HG03025 (cell line): Measurements from ENCODE around the gene PANX1.

Experiments
- ATAC-seq: cut with Tn5 transposase; IDR thresholded peaks from one replicate; pipeline ENCODE4 v1.9.1; 2021; ENCODE audit warnings: mild to moderate bottlenecking, moderate library complexity; ENCODE audit not compliant: unreplicated experiment, low FRiP score

Gene PANX1

DNA sequence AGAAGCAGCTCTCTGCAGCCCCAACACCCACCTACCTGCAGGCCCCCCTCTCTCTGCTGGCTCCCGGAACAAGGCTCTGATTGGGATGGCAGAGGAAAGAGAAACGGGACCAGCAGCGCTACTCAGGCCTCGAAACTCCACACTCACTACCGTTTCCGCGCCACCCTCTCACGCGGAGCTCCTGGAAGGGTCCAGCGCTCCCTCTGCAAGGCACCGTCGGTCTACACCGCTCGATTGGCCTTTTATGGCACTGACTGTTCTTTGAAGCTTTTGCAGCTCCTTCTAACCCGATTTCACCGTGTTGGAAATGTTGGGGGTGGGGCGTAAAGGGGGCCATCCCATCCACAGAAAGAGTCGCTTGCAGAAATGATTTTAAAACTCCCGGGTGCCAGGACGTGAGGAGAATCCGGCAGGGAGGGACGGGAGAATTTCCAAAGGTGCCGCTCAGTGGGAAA, 323 bp upstream of the PANX1 start:
- peak; percentile 26 for ATAC-seq

DNA sequence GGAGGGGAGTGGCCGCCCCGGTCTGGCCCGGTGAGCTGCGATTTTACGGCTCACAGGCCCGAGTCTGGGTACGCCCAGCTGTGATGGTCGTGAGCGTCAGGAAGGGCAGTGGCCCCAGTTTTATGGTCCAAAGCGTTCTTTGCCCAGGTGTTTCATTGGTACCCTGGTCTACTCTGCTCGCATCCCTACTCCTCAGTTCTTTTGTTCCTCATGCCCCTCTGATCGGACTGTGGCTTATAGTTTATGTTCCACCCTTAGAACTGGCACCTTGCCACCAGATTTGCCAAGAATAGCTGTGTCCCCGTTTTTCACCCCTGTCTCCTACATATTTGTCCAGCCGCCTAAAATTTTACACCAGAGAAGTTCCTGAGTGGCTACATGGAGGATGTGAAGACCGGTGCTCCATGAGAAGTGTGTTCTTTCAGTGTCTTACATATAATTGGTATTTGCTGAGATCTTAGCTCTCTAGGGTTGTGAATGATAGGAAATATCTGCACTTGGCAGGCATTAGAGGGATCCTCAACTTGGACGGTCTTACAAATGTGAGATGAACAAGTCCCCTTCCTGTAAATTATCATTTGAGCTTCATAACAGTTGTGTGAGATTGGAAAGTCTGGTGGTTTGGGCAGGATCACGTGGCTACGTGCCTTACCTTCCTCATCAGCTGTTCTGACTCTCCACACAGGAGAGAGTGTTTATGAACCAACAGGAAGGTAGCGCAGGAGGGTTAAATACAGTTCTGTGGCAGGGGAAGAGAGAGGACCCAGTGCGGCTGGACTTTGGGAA, 1.1 kb downstream of the PANX1 start:
- no peak for ATAC-seq

DNA sequence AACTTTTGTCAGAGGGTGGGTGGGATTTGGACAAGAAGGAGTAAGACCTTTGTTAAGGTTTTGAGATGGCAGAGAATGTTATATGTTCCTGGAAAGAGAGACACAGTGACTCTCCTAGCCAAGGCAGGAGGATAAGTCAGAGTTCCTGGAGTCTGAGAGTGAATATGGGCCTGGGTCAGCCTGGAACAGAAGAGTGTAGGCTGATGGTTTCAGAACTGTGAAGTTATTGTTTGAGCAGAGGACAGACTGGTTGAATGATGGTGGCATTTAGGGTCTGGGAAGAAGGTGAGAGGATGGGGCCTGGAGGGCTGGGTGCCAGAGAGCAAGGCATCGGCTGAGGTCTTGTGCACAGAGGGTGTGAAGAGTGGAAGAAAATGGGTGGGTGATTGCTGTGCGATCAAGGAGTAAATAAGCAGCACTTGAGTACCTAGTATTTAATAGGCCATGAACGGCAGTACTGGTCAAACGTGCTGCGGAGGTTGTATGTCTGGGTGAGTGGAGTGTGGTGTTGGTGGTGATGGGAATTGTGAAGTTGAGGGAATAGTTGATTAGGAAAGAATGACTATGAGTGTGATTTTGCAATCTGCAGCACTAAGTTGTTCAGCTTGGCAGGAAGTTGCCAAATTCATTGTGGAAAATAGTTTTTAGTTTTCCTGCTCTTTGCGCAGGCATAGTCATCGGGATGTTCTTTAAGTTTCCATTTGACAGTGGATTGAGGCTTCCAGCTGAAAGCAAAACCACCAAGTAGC, 1.8 kb downstream of the PANX1 start:
- ATAC-seq = no peak

DNA sequence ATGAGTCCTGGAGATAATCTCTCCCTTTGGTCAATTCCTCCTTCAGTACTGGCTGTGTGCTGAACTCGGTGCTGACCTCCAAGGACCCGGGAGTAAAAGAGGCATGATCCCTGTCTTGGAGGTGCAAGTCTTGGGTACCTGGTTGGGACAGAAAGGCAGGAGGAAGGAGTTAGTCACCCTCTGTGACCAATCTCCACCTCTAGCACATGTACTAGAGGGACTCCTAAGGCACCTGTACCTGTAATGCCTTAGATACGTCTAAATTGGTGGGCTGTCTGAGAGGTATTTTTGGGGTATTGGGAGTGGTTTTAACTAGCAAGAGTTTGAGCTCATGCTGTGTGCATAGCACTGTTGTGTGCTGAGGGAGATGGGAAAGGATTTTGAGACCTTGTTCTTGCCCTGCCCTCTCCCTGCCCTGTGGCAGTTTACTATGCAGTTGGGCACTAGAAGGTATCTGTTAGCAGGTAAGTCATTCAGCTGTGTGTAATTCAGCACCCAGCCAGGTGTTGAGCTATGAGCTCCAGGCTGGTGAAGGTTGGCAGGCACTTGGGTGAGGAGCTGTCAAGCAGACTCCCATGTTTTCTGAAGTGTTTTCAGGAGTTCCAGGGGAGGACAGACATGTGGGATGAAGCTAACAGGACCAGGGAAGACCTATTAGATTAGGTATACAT, 2.5 kb downstream of the PANX1 start:
- no peak for ATAC-seq

DNA sequence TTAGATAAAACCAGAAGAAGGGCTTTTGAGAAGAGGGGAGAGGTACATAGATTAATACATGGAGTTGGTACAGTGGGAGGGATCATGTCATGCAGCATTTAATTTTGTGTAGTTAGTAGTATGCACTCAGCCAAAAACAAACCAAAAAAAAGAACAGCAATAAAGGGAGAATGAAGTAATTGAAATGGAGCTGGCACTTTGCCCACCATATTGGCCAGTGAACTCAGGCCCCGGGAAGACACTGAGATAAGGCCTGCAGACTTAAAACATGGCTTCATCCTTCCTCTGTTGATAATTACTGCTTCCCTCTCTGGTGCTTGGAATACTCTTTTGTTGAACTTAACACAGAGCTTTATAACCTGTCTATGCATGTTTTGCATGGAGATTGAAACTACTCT, 3.1 kb downstream of the PANX1 start:
- no peak for ATAC-seq

DNA sequence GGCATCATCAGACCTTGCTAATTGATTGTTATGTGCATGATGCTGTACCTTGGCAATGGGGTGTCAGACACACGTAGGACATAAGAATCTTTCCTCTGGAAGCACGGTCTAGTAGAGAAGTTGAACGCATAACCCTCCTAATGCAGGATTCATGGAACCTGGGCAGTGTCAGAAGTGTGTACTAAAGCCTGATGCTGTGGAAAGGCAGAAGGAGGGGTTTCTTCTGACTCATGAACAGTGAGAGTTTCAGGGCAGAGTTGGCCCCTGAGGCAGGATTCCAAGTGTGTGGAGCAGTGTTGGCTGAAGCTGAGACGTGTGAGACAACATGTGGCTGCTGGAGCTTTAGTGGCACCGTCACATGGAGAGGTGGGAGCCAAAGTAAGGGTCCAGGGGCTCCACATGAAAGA, 3.5 kb downstream of the PANX1 start:
- ATAC-seq = no peak

DNA sequence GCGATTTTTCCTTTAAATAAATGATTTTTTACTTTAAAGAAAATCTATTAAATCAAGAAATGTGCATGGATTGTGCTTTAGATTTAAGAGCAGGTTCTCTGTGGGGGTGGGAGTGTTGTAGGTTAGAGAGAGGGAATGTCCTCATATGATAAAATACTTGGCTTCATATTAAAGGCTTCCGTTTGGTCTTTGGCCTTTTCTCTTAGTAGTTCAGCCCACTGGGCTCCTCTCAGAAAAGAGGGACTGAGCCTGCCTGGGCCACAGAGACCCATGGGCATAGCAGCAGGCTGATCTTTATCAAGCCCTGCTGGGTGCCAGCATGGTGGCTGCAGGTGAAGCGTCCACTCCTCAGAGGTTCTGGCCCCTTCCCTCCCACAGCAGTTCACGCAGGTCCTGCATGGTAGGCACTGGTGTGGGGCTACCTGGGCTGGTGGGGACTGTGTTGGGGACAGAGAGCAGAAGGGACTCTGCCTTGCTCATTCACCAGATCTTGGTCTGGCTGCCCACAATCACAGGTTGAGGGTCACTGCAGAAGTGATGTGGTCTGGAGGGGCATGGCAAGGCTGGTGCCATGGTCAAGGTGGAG, 4.3 kb downstream of the PANX1 start:
- no peak for ATAC-seq

DNA sequence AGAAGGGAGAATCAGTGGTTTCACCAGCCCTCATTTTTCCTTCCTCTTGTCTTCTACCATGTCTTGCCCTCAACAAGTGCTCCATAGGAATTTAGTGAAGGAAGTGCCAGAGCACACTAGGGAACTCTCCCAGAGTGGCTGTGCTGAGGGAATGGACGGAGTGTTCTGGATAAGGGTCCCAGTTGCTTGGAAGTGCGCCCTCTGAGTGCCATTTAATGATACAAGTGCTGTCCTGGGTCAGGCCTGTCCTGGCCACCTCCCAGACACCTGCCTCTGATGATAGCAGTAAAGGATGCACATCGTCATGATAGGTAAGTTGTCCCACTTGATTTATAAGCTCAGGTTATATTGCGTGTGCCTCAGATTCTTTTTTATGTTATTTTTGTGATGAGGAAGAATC, 5.1 kb downstream of the PANX1 start:
- ATAC-seq = no peak

DNA sequence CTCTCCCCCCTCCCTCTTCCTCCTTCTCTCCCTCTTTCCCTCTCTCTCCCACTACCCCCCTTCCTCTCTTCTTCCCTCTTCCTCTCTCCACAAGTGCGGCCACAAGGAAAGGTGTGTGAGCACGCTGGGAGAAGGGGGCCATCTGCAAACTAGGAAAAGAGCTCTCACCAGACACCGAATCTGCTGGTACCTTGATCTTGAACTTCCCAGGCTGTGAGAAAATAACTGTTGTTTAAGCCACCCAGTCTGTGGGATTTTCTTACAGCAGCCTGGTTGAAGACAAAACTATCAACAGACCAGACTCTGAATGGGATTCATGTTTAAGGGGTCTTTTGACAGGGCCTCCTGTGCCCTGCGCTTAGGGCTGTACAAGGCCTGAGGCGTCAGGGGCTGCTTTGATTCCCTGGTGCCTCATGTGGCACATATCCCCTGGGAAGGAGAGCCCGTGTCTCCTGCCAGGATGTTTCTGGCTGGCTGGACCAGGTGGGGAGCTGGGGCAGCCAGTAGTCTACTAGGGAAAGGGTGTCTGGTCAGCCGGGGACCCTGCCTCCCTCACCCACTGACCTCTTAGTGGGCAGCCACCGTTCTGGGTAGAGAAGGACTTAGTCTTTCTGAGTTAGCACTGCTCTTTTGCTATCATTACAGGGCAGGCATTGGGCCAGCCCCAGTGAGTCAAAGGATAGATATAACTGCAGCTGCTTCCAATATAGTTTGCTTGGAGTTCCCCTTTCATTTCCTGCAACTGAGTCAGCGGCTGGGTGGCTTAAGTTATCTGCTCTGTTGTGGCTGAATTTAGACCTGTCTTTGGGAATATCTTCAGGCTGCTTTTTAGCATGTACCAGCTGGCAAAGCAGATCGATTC, 6.2 kb downstream of the PANX1 start:
- ATAC-seq = no peak

DNA sequence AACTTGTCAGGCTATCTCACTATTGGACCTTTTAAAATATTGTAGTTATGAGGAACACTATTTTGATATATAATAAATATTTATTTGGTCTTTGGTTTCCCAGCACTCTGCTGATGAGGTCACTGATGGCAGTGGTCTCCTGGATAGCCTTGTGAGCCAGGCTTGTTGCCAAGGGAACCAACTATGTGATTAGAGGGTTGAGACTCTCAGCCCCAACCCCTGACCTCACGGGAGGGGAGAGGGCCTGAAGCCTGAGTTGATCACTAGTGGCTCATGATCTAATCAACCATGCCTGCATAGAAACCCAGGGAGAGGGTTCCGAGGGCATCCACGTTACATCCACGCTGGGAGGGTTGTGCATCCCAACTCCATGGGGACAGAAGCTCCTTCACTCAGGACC, 10.8 kb downstream of the PANX1 start:
- no peak for ATAC-seq

DNA sequence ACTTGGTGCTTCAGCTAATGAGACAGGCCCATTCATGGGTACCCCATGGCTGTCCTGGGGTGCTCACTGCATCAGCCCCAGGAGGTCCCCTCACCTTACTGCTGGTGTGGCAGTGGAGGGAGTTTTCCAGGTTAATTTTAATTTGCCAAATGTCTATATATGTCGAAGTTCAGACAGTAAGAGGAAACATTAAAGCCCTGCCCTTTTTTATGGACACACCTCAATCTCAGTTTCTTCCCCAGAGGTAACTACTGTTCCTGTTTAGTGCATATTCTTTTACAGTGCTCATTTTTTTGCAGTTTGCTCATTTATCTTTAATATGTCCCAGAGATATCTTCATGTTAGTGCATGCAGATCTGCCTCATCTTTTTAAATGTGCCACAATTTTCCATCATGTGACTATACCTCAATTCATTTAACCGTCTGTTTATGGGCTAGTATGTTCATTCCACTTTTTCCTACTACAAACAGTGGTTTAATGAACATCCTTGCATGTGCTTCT, 11.6 kb downstream of the PANX1 start:
- no peak for ATAC-seq

DNA sequence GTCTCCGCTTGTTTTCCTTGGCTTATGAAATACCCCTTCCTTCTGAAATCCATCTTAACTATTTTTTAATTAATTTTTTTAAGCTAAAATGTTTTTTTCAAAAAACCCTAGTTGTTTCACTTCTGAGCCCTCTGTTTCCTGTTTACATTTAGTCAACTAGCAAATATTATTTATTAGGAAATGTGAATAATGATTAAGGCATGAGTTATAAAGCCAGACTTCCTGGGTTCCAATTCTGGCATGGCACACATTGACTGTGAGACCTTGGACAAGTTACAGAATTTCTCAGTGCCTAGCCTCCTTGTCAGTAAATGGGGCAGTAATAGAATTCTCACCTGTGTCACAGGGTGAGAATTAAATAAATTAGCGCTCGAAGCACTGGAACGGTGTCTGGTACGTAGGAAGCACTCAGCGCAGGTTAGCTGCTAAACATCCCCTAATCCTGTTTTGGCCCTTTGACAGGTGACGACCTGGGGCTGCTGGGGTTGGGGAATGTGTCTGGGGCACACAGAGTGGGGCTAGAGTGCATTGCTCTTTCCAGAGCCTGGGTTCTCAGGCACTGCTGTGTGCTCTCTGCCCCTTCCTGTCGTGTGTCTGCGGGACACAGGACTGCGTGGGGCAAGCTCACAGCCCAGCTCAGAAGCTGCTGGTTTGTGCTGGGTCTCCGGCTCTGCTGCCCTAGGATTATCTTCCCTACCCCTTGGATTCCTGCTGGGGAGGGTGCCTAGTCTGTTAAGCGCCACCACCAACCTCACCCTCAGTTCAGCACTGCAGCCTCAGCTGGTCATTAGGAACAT, 13.1 kb downstream of the PANX1 start:
- no peak for ATAC-seq

DNA sequence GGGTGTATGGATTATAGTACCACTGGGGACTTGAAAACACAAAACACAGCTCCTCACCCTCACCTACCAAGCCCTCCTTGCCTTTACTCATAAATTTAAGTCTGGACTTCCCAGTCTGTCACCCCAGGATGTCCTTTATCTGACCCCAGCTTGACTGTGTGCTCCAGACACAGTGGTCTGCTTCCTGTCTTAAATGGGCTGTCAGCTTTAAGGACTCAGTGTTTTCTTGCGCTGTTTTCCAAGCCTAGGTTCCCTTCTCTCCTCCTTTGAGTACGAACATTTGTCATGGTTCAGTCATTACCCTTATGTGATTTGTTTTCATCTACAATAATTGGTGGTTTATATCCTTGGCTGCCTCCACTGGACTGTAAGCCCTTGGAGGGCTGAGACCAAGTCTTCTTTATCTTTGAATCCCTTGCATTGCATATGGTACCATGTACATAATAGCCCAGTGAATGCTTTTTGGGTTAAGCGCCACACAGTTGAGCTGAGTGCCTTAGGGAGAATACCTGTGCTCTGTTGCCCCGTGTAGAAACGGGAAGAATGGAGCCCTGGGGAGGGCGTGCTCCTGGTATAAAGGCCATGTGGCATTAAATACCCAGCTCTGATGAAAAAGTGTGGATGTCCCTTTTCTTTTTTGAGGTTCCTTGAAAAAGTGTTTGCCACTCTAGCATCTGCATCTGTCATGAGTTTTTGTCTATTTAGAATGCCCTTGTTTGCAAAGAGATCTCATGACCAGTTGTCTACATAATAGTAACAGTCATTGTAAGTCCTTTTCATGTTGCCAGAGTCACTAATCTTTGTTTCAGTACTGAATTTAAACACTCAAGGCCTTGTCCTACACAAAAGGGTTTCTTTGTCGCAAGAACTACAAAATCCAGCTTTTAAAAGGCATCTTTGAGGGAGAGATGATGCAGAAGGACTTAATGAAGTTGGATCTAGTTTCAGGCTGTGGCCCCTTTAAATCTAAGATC, 14.0 kb downstream of the PANX1 start:
- ATAC-seq = no peak

DNA sequence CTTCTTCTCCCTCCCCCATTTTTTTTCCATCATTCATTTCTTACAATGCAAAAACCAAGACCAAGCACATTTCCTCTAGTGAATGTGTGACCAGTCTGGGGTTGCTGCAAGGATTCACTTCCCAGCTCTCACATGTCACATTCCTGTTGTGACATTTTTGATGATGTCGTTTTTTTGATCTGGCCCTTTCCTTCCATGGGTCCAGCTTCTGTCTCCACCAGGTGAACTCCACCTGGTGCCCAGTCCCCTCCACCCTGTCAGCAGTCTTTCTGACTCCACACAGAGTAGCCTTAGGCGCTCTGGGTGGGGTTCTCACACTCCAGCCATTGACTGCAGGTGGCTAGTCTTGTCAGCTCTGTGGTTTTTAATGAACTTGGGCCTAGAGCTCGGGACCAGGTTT, 15.6 kb downstream of the PANX1 start:
- ATAC-seq = no peak

DNA sequence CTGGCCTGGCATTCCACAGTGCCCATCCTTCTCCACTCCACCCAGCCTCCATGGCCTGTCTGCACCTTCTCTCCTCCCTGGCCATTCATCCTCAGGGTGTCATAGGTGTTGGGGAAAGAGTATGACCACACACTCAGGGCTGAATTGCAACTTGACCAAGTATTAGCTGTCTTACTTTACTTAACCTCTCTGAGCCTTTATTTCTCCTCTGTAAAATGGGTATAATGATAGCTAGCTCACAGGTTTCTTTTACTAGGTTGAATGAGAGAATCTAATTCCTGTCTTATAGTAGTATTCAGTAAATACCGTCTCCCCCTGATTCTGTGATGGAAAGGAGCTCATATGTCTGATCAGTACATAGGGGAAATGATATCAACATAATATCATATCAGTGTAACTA, 16.0 kb downstream of the PANX1 start:
- no peak for ATAC-seq

DNA sequence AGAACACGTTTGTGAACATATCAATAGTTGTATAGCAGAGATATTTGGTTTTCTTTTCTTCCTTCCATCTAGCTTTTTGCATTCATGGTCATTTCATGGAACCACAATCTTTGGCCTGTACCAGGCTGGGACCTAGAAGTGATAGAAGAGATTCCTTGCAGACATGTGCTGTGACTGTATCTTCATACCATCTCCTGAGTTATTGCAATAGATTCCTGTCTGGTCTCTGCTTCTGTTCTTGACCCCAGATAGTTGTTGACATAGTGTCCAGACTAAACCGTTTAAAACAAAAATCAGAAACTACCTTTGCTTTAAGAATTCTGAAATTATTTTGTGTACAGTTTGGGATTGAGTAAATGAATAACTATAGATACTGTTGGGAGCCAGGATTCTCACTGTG, 16.8 kb downstream of the PANX1 start:
- ATAC-seq = no peak

DNA sequence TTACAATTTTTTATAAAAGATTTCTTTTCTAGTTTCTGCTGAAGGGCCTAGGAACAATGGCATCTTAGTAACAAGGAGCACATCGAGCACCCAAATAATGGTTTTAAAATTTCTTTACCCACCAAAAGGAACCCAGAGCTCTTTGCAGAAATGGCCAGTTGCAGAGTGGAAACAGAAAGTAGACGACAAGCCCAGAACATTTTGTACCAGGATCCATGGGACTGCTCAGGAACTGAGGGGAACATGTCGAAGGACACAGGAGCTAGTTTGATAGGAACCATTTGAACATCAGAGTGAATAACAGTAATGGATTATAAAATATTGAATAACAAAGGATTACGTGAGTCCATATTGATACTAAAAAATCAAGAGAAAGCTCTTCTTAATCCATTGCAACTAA, 17.3 kb downstream of the PANX1 start:
- no peak for ATAC-seq

DNA sequence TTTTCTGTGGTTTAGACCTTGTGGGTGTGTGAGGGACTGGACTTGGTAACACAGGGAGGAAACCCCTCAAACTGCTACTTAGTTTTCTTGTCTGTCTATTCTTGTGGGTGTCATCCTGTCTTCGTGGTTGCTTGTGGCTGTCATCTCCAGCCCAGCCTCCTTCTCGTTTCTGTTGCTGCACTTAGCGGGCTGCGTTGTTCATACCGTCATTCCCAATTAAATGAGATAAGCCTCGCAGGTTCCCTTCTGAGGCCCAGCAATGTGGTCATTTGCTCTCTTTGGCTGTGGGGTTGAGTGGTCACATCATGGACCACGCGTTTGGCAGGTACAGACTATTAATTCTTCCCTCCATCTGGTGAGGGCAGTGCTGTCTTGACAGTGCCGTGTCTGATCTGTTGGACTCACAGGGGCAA, 18.8 kb downstream of the PANX1 start:
- no peak for ATAC-seq
